Measurements from ENCODE around the gene INSIG2. TPM values are rescaled to one million over a fixed set of nuclear protein-coding genes. Genes with fewer than 3 reads are reported as not detected.

The INSIG2 gene
- total and polyA plus RNA-seq, 2 of the 8 experiments (the other 6 are each of a cell fraction or from before 2014, with no cell fraction given), result 7.0 to 11.2 TPM

DNA sequence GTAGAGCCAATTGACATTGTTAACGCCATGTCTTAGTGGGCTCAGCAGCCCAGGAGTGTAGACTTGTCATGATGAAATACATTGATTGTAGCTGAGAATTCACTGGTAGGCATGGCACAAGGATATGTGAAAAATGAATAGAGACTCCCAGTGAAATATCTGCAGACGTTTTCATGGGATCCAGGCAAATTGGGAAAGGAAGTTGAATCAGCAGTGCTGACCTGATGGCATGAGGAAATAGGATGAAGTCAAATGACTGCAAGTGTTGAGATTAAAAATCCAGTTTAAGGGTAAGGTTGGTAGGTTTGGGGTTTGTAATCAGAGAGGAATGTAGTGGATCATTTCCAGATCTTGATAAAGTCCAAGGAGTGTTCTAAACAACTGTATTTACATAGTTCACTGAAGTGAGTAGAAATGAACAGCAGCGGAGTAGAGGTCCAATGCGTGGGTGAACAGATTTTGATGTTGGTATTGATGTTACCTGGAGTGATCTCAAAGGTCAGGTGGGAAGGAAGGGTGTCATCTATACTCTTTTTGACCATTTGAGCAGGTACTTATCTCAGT lies 24.6 kb downstream of the INSIG2 start:
- H3K79me1 ChIP-seq (ENCODE audit: low read depth, low read length), result no peaks in the 10 kb centered on the region
- 91% methylated on average over 4 of the region's 4 CpGs; no CpG with 5 or more reads in 1 of the 2 experiments for WGBS, 2 experiments (ENCODE audit: extremely low coverage in 1 of 2, insufficient coverage in 1 of 2, insufficient read length in 1 of 2, insufficient replicate concordance in 2 of 2, low coverage in 1 of 2, low lambda C conversion rate in 2 of 2, missing lambda C conversion rate in 1 of 2)
- TF ChIP-seq JUN (IDR thresholded peaks at IDR 0.05; ENCODE audit: low read depth, low read length), result no peak

More for the DNA sequence above, 24.6 kb downstream of the INSIG2 start:
- Histone ChIP-seq H3K27ac (ENCODE audit: low read depth, low read length) (no peak overlapping the region), H3K36me3 (ENCODE audit: control insufficient read depth in 2 of 4, insufficient read depth in 4 of 4, low read length in 3 of 4) (peaks cover 0 to 9% (median 3%) of the 10 kb centered on the region in 4 experiments; a peak in 3 of 8 replicates), H2AFZ (ENCODE audit: low read length) (no peak overlapping the region), H3K23ac (ENCODE audit: insufficient read length) (no peak overlapping the region), H3K56ac (replicated peaks; ENCODE audit: insufficient read length, low read depth, low read length) (no peak overlapping the region), H4K5ac (ENCODE audit: insufficient read length, low read depth, low read length) (no peak overlapping the region), H3K27me3 (replicated peaks in 1 of 4; ENCODE audit: control insufficient read depth in 3 of 4, extremely low read depth in 1 of 4, insufficient read depth in 3 of 4, low read length in 3 of 4) (no peaks in the 10 kb centered on the region), H3K9ac (replicated peaks in 1 of 4; ENCODE audit: extremely low read depth in 1 of 4, low read depth in 3 of 4, low read length in 3 of 4) (no peak overlapping the region), H3K79me2 (ENCODE audit: control insufficient read depth in 1 of 2, insufficient read depth in 2 of 2, low read length in 2 of 2) (no peaks in the 10 kb centered on the region), H2BK12ac (ENCODE audit: low read depth, low read length) (no peak overlapping the region), H4K8ac (ENCODE audit: extremely low read depth, insufficient read depth, low read length) (no peak overlapping the region), H3K4me1 (replicated peaks in 1 of 4; ENCODE audit: control insufficient read depth in 3 of 4, insufficient read depth in 4 of 4, low read length in 3 of 4) (no peaks in the 10 kb centered on the region), H3K23me2 (ENCODE audit: low read depth, low read length) (no peaks in the 10 kb centered on the region), H3K4ac (replicated peaks; ENCODE audit: insufficient read length, low read depth, low read length) (no peak overlapping the region), H3K4me3 (ENCODE audit: extremely low read depth in 1 of 4, insufficient read depth in 2 of 4, low read depth in 3 of 4, low read length in 4 of 4) (no peak overlapping the region), H3K9me3 (ENCODE audit: insufficient read depth in 2 of 2, low read depth in 1 of 2, low read length in 1 of 2) (no peaks in the 10 kb centered on the region), H4K20me1 (replicated peaks in 1 of 2; ENCODE audit: control insufficient read depth in 1 of 2, insufficient read depth in 2 of 2, low read length in 2 of 2) (no peaks in the 10 kb centered on the region), H3K4me2 (ENCODE audit: insufficient read depth in 1 of 2, low read depth in 2 of 2, low read length in 2 of 2) (no peak overlapping the region), H2BK120ac (replicated peaks; ENCODE audit: low read depth, low read length) (no peak overlapping the region), H3K18ac (ENCODE audit: extremely low read depth, low read length) (no peak overlapping the region), H2BK15ac (ENCODE audit: low read length) (no peak overlapping the region), H2BK20ac (ENCODE audit: low read length) (no peak overlapping the region), H3K14ac (ENCODE audit: insufficient read length) (no peak overlapping the region), H2BK5ac (ENCODE audit: low read depth, low read length) (no peak overlapping the region), H2AK5ac (ENCODE audit: low read depth, low read length) (no peak overlapping the region), H4K91ac (replicated peaks; ENCODE audit: insufficient read length, low read length) (no peak overlapping the region)
- FAIRE-seq (no peak), DNase-seq (ENCODE audit: low read depth in 1 of 2, low spot score in 2 of 2) (no peak)
- CTCF ChIA-PET (ENCODE audit: partially characterized antibody), result no interaction called here
- POLR2A ChIA-PET (ENCODE audit: partially characterized antibody), result no interaction called here
